Measurements from ENCODE around the gene NOS1AP.

DNA sequence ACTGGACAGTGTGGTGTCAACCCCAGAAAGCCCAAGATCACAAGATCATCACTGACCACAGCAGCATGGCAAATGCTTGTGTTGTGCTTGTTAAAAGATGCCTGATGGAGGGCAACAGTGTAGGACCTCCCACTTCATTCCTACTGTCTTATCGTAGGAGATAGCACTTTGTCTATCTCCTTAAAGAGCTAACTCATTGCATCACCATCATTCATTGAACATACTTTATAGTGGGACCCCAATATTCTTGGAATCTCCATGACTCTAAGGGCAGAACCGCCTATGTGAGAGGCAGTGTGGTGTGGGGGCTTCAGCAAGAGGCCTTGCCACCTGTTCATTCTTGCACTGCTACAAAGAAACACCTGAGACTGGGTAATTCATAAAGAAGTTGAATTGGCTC, 347.4 kb downstream of the NOS1AP start:
- TF ChIP-seq, protein P1, sequence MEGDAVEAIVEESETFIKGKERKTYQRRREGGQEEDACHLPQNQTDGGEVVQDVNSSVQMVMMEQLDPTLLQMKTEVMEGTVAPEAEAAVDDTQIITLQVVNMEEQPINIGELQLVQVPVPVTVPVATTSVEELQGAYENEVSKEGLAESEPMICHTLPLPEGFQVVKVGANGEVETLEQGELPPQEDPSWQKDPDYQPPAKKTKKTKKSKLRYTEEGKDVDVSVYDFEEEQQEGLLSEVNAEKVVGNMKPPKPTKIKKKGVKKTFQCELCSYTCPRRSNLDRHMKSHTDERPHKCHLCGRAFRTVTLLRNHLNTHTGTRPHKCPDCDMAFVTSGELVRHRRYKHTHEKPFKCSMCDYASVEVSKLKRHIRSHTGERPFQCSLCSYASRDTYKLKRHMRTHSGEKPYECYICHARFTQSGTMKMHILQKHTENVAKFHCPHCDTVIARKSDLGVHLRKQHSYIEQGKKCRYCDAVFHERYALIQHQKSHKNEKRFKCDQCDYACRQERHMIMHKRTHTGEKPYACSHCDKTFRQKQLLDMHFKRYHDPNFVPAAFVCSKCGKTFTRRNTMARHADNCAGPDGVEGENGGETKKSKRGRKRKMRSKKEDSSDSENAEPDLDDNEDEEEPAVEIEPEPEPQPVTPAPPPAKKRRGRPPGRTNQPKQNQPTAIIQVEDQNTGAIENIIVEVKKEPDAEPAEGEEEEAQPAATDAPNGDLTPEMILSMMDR (IDR thresholded peaks at IDR 0.05; ENCODE audit: low read depth, low read length, poor library complexity, severe bottlenecking): no peak
- TF ChIP-seq EZH2phosphoT487 (IDR thresholded peaks at IDR 0.05; ENCODE audit: borderline replicate concordance, low read length): no peak

All from DOHH2 (cell line).